Measurements from ENCODE around the gene ATP11A.

ATP11A gene

GRCh38 chr13:112740502-112741131, 50.8 kb downstream of the ATP11A start:
- peak in 2 of 58 donors; percentile 32 to 57 for DNase-seq

GRCh38 chr13:112741185-112741755, 51.4 kb downstream of the ATP11A start:
- DNase-seq: no peak

GRCh38 chr13:112741835-112742570, 52.2 kb downstream of the ATP11A start:
- DNase-seq: no peak

- no peak for DNase-seq
These were observed 52.7 kb downstream of the ATP11A start for GRCh38 chr13:112742583-112742982.

DNA sequence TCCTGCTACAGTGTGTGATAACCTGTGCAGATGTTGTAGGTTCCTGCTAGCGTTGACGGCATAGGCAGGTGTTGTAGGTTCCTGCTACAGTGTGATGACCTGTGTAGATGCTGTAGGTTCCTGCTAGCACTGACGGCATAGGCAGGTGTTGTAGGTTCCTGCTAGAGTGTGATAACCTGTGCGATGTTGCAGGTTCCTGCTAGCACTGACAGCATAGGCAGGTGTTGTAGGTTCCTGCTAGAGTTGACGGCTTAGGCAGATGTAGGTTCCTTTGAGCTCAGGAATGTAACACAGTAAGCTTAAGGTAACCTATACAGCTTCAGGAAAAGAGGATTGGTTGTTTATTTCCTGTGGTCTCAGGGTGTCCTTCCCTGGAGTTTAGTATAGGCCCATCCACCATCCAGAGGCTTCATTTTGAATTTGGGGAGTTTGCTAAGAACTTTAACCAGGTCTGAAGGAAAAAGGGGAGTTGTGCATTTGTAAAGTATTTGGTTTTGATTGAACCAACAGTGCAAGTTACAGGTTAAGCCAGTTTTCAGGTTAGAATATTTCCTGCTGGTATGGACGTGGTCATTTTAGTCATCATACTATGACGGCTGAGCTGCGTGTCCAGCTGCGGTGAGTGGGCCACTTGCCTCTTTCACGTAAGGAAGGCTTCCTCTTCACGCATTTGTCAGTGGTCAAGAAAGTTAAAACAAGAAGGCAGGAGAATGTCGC, 53.8 kb downstream of the ATP11A start:
- DNase-seq: no peak

GRCh38 chr13:112744168-112745021, 54.6 kb downstream of the ATP11A start:
- DNase-seq: peak in 2 of 58 donors; percentile 22 to 33

DNA sequence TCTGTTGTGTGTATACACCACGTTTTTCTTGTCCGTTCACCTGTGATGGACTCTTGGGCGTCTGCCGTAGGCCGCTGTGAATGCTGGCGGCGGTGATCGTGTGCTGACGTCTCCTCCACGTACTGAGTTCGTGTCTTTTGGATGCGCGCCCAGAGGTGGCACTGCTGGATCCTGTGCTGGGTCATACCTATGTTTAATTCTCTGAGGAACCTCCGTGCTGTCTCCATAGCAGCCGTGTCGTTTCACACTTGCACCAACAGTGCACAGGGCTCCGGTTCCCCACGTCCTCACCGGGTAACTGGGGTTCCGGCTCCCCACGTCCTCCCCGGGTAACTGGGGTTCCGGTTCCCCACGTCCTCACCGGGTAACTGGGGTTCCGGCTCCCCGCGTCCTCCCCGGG, 56.2 kb downstream of the ATP11A start:
- DNase-seq: no peak

GRCh38 chr13:112747256-112747655, 57.4 kb downstream of the ATP11A start:
- peak in 13 of 58 donors; percentile 21 to 65 (median 39) for DNase-seq

- peak in 40 of 58 donors; percentile 12 to 80 (median 48) for DNase-seq
These were observed 59.3 kb downstream of the ATP11A start for GRCh38 chr13:112748947-112749735.

- DNase-seq: no peak
These were observed 60.7 kb downstream of the ATP11A start for GRCh38 chr13:112750570-112750969.

DNA sequence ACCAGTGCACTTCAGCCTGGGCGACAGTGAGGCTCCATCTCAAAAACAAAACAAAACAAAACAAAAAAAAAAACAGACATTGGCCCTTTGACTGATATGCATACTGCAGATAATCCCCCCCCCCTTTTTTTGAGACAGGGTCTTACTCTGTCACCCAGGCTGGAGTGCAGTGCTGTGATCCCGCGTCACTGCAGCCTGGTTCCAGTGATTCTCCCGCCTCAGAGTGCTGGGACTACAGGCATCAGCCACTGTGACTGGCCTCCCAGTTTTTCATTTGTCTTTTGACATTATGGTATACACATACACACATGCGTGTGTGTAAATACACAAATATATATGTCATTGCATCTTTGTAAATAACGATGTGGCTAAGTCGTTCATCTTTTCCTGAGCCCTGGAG, 61.8 kb downstream of the ATP11A start:
- no peak for DNase-seq

GRCh38 chr13:112752211-112752610, 62.4 kb downstream of the ATP11A start:
- DNase-seq: no peak

DNA sequence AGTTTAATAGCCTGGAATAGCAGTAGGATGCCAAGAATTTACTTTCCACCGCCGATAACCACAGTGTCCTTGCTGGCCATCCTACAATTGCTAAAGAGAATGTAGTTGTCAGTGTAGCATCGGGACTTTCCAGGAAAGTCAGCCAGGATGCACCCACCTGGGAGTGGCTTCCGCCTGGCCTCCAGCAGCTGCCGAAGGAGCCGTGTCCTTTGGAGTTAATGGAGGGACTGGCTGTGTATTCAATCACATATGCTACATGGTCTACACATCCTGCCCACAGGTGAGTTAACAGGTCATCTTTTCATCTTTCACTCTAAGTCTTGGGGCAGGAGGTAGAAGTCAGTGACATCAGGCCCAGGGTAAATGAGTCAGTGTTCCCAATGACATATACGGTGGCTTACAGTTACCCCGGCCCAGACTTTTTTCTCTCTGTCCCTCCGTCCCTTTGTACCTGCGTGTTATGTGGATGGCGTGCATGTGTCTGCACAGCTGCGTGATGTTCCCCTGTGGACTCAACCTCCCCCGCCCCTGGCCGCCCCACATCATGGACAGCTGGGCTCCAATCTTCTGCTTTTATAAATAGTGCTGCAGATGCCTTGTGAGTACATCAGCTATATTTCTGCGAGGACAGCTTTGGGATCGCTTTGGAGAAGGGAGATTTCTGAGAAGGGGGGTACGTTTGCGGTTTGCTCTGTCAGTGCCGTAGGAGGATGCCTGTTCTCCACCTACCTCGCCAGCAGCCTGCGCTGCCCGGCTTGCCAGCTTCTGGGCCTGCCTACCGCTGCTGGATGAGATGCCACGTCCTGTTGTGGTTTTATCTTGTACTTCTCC, 63.1 kb downstream of the ATP11A start:
- DNase-seq: peak in 39 of 58 donors; percentile 21 to 89 (median 43)

- no peak for DNase-seq
These were observed 64.0 kb downstream of the ATP11A start for GRCh38 chr13:112753833-112754232.

- no peak for DNase-seq
These were observed 64.6 kb downstream of the ATP11A start for GRCh38 chr13:112754281-112755025.

DNA sequence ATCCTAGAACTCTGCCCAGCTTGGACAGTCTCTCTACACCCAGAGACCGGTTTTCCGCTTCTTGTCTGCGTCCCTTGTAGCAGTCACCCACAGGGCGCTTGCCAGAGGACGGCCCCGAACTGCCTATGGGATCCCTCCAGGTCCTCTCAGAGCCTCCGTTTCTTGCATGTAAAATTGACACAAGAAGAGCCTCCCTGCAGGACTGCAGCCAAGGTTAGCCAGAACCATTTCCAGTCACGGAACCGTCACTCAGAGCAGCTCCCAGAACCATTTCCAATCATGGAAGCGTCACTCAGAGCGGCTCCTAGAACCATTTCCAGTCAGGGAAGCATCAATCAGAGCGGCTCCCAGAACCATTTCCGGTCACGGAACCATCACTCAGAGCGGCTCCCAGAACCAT, 65.5 kb downstream of the ATP11A start:
- DNase-seq: no peak

DNA sequence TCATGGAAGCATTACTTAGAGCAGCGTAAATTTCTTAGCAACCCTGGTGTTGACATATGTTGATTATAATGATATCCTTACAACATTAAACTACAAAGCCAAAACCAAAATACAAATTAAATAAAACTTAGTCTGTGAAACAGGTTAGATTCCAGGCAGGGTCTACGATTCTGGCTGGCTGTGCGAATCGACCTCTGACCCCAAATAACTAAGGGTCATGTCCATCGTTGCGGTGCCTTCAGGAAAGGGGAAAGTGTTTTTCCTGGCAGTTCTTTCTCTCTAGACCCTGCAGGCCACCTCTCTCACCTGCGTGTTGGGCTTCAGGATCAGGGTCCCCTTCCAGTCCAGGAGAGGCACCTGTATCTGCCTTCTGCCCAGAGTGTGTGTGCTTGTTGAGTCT, 66.2 kb downstream of the ATP11A start:
- no peak for DNase-seq

GRCh38 chr13:112756511-112756966, 66.7 kb downstream of the ATP11A start:
- DNase-seq: peak in 1 of 58 donors; percentile 42
